ENCODE measurements around the gene SNRPA. TPM values are rescaled to one million over a fixed set of nuclear protein-coding genes. Genes with fewer than 3 reads are reported as not detected.
"Not testable (repeated sequence)": the region's sequence is repeated elsewhere in the genome, so short reads cannot be mapped to it uniquely, and the experiment has no call there.

The SNRPA gene
- total RNA-seq, 4 donors from 2014 or later, result 24.3 to 35.2 (median 27.3) TPM

DNA sequence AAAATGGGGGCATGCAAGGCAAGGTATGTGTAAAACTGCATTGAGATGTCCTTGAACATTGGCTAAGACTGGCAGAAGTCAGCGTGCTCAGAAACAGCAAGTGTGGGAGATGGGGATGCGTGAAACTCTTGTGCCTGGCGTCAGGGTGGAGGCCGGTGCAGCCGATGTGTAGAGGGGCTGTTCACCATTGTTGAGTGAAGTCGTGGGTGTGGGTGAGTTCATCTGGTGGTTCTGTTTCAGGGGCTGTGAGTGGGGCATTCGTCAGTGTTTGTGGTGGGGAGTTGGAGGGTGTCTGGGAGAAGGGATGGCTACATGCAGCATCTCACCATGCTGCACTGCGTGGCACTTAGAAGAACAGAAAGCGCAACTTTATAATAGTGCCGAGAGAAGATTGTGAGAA is 13.0 kb downstream of the SNRPA start:
- intact Hi-C loops (cut with DNase I; ENCODE audit: low total_unique reads), result no loop called here
- no peak for ATAC-seq
- in situ Hi-C loops (cut with MboI; ENCODE audit: low sequenced_read_pairs in 4 of 4), result no loop called here

GRCh38 chr19:40766385-40766784 is 15.4 kb downstream of the SNRPA start:
- in situ Hi-C loops (cut with MboI; ENCODE audit: low sequenced_read_pairs in 4 of 4); H3K4me1 ChIP-seq; H3K4me3 ChIP-seq; ATAC-seq; DNase-seq; H3K9me3 ChIP-seq; intact Hi-C loops (cut with DNase I; ENCODE audit: low total_unique reads); H3K27me3 ChIP-seq; H3K27ac ChIP-seq: not testable (repeated sequence)
- H3K36me3 ChIP-seq, result peaks cover 0 to 53% of the 10 kb centered on the region in 2 donors

More for the DNA sequence above, 13.0 kb downstream of the SNRPA start:
- H3K4me3 ChIP-seq, result no peak overlapping the region
- no peak for DNase-seq
- no peaks in the 10 kb centered on the region for H3K27me3 ChIP-seq
- H3K36me3 ChIP-seq, result peaks cover 0 to 78% of the 10 kb centered on the region in 2 donors
- no peaks in the 10 kb centered on the region for H3K9me3 ChIP-seq
- no peak overlapping the region for H3K27ac ChIP-seq
- no peak for TF ChIP-seq POLR2A (IDR thresholded peaks at IDR 0.05)
- TF ChIP-seq, protein P1, sequence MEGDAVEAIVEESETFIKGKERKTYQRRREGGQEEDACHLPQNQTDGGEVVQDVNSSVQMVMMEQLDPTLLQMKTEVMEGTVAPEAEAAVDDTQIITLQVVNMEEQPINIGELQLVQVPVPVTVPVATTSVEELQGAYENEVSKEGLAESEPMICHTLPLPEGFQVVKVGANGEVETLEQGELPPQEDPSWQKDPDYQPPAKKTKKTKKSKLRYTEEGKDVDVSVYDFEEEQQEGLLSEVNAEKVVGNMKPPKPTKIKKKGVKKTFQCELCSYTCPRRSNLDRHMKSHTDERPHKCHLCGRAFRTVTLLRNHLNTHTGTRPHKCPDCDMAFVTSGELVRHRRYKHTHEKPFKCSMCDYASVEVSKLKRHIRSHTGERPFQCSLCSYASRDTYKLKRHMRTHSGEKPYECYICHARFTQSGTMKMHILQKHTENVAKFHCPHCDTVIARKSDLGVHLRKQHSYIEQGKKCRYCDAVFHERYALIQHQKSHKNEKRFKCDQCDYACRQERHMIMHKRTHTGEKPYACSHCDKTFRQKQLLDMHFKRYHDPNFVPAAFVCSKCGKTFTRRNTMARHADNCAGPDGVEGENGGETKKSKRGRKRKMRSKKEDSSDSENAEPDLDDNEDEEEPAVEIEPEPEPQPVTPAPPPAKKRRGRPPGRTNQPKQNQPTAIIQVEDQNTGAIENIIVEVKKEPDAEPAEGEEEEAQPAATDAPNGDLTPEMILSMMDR (IDR thresholded peaks at IDR 0.05 in 4 of 5, conservative IDR thresholded peaks at IDR 0.05 in 1 of 5), result no peak
- H3K4me1 ChIP-seq, result no peaks in the 10 kb centered on the region

- intact Hi-C loops (cut with DNase I; ENCODE audit: low total_unique reads) (no loop called here), in situ Hi-C loops (cut with MboI; ENCODE audit: low sequenced_read_pairs in 4 of 4) (no loop called here)
- H3K36me3 ChIP-seq, result peaks cover 0 to 28% of the 10 kb centered on the region in 2 donors
- DNase-seq (no peak), ATAC-seq (no peak)
- no peaks in the 10 kb centered on the region for H3K27me3 ChIP-seq
- no peaks in the 10 kb centered on the region for H3K9me3 ChIP-seq
- no peak overlapping the region for H3K4me3 ChIP-seq
- H3K4me1 ChIP-seq, result no peaks in the 10 kb centered on the region
- TF ChIP-seq, protein P1 (IDR thresholded peaks at IDR 0.05 in 4 of 5, conservative IDR thresholded peaks at IDR 0.05 in 1 of 5), result no peak
- no peak for TF ChIP-seq POLR2A (IDR thresholded peaks at IDR 0.05)
- no peak overlapping the region for H3K27ac ChIP-seq
Observed at GRCh38 chr19:40768869-40769268, 17.9 kb downstream of the SNRPA start.

- DNase-seq; in situ Hi-C loops (cut with MboI; ENCODE audit: low sequenced_read_pairs in 4 of 4); H3K4me3 ChIP-seq; ATAC-seq; H3K36me3 ChIP-seq; H3K27me3 ChIP-seq; H3K9me3 ChIP-seq; H3K4me1 ChIP-seq; H3K27ac ChIP-seq; intact Hi-C loops (cut with DNase I; ENCODE audit: low total_unique reads): not testable (repeated sequence)
Observed at GRCh38 chr19:40771101-40771862, 20.3 kb downstream of the SNRPA start.

GRCh38 chr19:40774916-40775631 is 24.1 kb downstream of the SNRPA start, which contains the start of gene MIA:
MIA (plus strand) TSS chr19:40775521; CDS start chr19:40775543, 22 bp downstream.
- no peak for DNase-seq
- Histone ChIP-seq H3K36me3 (no peaks in the 10 kb centered on the region), H3K4me1 (peaks cover 7 to 14% of the 10 kb centered on the region in 2 donors), H3K27ac (no peak within 1 kb of the TSS), H3K27me3 (no peaks in the 10 kb centered on the region), H3K9me3 (no peaks in the 10 kb centered on the region), H3K4me3 (no peak within 1 kb of the TSS)
- no peak for ATAC-seq
- no peak for TF ChIP-seq POLR2A (IDR thresholded peaks at IDR 0.05)
- TF ChIP-seq, protein P1 (IDR thresholded peaks at IDR 0.05 in 4 of 5, conservative IDR thresholded peaks at IDR 0.05 in 1 of 5), result no peak
- in situ Hi-C loops (cut with MboI; ENCODE audit: low sequenced_read_pairs in 4 of 4), result no loop called here
- intact Hi-C loops (cut with DNase I; ENCODE audit: low total_unique reads), result no loop called here

Measured in gastrocnemius medialis (tissue), 4 donors.